ENCODE measurements around the gene TTC38.

DNA sequence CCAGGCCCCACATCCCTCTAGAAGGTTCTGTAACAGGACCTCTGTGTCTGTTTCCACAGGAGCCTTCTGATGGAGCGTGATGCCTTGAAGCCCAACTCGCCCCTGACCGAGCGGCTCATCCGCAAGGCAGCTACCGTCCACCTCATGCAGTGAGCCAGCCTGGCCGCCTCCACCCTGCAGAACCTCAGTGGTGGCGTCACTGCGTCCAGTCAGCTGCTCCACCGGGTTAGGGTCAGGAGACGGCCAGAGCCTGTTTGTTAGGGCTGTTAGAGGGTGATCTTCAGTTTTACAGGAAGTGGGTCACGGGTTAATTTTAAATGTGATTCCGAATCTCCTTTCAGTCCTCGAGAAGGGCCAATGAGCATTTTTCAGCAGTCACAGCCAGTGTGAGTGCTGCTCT, 24.9 kb downstream of the TTC38 start:
- TF ChIP-seq EP300 (IDR thresholded peaks at IDR 0.05) (no peak), POLR2AphosphoS5 (IDR thresholded peaks at IDR 0.05) (no peak)
- TF ChIP-seq, protein P1, sequence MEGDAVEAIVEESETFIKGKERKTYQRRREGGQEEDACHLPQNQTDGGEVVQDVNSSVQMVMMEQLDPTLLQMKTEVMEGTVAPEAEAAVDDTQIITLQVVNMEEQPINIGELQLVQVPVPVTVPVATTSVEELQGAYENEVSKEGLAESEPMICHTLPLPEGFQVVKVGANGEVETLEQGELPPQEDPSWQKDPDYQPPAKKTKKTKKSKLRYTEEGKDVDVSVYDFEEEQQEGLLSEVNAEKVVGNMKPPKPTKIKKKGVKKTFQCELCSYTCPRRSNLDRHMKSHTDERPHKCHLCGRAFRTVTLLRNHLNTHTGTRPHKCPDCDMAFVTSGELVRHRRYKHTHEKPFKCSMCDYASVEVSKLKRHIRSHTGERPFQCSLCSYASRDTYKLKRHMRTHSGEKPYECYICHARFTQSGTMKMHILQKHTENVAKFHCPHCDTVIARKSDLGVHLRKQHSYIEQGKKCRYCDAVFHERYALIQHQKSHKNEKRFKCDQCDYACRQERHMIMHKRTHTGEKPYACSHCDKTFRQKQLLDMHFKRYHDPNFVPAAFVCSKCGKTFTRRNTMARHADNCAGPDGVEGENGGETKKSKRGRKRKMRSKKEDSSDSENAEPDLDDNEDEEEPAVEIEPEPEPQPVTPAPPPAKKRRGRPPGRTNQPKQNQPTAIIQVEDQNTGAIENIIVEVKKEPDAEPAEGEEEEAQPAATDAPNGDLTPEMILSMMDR (IDR thresholded peaks at IDR 0.05) = no peak
